Measurements from ENCODE around the gene CYP26C1.

CYP26C1 gene

DNA sequence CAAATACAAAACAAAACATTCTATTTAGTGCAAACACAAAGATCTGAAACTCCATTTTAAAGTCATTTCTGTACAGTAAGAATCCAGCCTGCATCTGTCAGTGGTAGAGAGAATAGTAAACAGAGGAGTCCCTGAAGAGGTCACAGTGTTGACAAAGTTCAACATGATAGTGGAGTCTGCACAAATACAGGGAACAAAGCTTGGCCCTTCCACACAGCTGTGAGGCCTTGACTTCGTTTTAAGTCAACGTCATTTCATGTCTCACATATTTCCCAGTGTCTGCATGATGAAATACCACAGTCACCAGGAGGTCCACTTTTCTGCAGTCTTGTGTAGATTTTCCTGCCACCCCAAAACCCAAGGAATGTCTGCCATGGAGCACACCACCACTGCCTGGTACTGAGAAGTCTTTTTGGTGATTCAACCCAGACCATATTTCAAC, 46.1 kb downstream of the CYP26C1 start:
- Histone ChIP-seq H3K4me1 (ENCODE audit: control insufficient read depth, insufficient read depth, low read length) (no peaks in the 10 kb centered on the region), H3K9ac (ENCODE audit: low read length) (no peak overlapping the region), H3K36me3 (ENCODE audit: control insufficient read depth, insufficient read depth, low read length) (no peaks in the 10 kb centered on the region), H3K4me3 (ENCODE audit: low read length) (no peak overlapping the region), H3K27me3 (ENCODE audit: control insufficient read depth, insufficient read depth, low read length) (no peaks in the 10 kb centered on the region), H3K9me3 (ENCODE audit: control insufficient read depth, low read length) (no peaks in the 10 kb centered on the region)

DNA sequence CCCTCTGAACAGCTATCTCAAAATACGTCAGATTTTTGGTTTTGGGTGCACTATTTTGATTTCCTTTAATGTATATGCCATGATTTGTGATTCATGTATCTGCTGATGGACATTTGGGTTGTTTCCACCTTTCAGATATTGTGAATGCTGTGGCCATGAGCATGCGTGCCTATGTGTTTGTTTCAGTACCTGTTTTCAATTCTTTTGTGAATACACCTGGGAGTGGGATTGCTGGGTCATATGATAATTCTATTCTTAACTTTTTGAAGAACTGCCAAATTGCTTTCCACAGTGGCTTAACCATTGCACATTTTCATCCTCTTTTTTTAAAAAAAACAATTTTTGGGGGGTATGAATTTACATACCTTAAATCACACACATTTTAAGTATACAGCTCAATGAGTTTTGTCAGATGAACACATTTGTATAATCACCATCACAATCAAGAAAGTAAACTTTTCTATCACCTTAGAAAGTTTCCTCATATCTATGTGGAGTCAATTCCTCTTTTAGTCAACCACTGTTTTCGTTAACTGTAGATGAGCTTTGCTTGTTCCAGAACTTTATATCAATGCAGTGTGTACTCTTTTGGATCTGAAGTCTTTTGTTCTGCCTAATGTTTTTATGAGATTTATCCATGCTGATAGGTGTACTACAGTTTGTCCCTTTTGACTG, 50.0 kb downstream of the CYP26C1 start:
- Histone ChIP-seq H3K27me3 (ENCODE audit: control insufficient read depth, insufficient read depth, low read length) (peaks cover 5% of the 10 kb centered on the region), H3K4me3 (ENCODE audit: low read length) (no peak overlapping the region), H3K36me3 (ENCODE audit: control insufficient read depth, insufficient read depth, low read length) (no peaks in the 10 kb centered on the region), H3K9ac (ENCODE audit: low read length) (no peak overlapping the region), H3K9me3 (ENCODE audit: control insufficient read depth, low read length) (no peaks in the 10 kb centered on the region), H3K4me1 (ENCODE audit: control insufficient read depth, insufficient read depth, low read length) (no peaks in the 10 kb centered on the region)

GRCh38 chr10:93113042-93113441, 52.4 kb downstream of the CYP26C1 start:
- Histone ChIP-seq H3K36me3 (ENCODE audit: control insufficient read depth, insufficient read depth, low read length) (no peaks in the 10 kb centered on the region), H3K27me3 (ENCODE audit: control insufficient read depth, insufficient read depth, low read length) (peaks cover 5% of the 10 kb centered on the region), H3K4me3 (ENCODE audit: low read length) (no peak overlapping the region), H3K4me1 (ENCODE audit: control insufficient read depth, insufficient read depth, low read length) (no peaks in the 10 kb centered on the region), H3K9ac (ENCODE audit: low read length) (no peak overlapping the region), H3K9me3 (ENCODE audit: control insufficient read depth, low read length) (no peaks in the 10 kb centered on the region)

DNA sequence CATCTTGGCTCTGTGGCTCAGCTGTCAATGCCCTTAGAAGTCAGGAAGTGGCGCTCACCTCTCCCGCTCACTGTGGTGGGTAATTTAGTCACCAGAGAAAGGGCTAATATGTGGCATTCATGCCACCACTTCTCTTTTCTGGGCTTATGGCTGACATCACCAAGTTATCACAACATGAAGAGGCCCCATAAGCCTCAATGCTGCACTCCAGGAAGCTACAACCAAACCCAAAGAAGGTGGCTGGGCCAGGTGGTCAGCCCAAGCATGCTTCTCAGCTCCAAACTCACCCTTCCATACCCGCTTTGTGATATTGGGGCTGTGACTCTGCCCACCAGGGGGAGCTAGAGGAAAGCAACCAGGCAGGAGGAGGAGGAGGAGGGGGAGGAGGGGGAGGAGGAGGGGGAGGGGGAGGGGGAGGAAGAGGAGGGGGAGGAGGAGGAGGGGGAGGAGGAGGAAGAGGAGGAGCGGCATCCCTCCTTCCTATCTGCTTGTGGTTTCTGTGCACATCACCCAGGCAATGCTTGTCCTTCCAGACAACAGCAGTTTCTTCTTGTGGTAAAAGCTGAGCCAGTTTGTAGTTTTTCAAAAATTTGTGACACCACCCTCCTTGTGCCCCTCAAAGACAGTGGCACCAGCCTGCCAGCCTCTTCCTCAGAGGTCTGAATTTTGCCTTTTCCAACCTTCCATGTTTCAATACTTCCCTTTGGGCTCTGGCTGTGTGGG, 55.2 kb downstream of the CYP26C1 start:
- Histone ChIP-seq H3K36me3 (ENCODE audit: control insufficient read depth, insufficient read depth, low read length) (no peaks in the 10 kb centered on the region), H3K4me3 (ENCODE audit: low read length) (no peak overlapping the region), H3K9ac (ENCODE audit: low read length) (no peak overlapping the region), H3K27me3 (ENCODE audit: control insufficient read depth, insufficient read depth, low read length) (peaks cover 5% of the 10 kb centered on the region), H3K4me1 (ENCODE audit: control insufficient read depth, insufficient read depth, low read length) (no peaks in the 10 kb centered on the region), H3K9me3 (ENCODE audit: control insufficient read depth, low read length) (no peaks in the 10 kb centered on the region)
